Activated CD8-positive, alpha-beta memory T cell treated with anti-CD3 and anti-CD28 coated beads, Interleukin-2, amount 50 U/mL, for 4 hours (primary cell): ENCODE data around the gene LCAT.
"Not testable (repeated sequence)": the region's sequence is repeated elsewhere in the genome, so short reads cannot be mapped to it uniquely, and the experiment has no call there.

Experiments
- DNase-seq: peaks from one replicate; pipeline ENCODE4 v3.0.0-alpha.2; 2020

Gene LCAT, protein sequence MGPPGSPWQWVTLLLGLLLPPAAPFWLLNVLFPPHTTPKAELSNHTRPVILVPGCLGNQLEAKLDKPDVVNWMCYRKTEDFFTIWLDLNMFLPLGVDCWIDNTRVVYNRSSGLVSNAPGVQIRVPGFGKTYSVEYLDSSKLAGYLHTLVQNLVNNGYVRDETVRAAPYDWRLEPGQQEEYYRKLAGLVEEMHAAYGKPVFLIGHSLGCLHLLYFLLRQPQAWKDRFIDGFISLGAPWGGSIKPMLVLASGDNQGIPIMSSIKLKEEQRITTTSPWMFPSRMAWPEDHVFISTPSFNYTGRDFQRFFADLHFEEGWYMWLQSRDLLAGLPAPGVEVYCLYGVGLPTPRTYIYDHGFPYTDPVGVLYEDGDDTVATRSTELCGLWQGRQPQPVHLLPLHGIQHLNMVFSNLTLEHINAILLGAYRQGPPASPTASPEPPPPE

DNA sequence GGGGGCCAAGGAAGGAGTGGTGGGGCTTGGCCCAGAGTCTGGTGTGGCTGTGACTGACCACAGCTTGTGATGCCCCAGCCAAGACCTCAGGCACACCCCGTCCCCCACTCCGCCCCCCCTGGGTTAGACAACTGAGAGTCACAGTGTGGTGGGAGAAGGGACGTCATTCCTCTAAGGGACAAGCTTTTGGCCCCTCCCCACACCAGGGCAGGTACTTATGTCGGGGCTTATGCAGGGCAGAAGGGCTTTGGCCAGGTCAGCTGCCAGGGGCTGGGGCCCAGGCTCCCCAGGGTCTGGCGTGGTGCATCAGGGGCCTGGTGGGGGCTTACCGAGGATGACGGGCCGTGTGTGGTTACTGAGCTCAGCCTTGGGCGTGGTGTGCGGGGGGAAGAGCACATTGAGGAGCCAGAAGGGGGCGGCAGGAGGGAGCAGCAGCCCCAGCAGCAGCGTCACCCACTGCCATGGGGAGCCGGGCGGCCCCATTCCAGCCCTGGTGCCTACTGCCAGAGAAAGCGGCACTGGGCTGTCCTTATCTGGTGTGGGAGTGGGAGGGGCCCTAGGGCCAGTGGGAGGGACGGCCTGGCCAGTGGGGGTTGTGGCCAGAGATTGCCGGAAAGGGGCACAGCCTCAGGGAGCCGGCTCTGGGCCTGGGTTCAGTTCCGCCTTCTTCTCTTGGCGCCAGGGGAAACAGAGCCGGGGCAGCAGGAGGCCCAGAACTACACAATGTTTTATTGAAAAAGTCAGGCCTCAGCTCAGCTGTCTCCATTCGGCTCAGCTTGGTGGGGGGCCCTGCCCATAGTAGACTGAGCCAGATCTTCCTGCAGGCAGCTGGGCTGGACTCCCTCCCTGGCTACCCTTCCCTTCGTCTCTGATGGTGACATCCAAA, at the start of gene LCAT:
LCAT (minus strand) TSS at position 502 of the 886 bp plus-strand sequence; CDS start at position 483, 19 bp downstream.
- DNase-seq, result no peak

DNA sequence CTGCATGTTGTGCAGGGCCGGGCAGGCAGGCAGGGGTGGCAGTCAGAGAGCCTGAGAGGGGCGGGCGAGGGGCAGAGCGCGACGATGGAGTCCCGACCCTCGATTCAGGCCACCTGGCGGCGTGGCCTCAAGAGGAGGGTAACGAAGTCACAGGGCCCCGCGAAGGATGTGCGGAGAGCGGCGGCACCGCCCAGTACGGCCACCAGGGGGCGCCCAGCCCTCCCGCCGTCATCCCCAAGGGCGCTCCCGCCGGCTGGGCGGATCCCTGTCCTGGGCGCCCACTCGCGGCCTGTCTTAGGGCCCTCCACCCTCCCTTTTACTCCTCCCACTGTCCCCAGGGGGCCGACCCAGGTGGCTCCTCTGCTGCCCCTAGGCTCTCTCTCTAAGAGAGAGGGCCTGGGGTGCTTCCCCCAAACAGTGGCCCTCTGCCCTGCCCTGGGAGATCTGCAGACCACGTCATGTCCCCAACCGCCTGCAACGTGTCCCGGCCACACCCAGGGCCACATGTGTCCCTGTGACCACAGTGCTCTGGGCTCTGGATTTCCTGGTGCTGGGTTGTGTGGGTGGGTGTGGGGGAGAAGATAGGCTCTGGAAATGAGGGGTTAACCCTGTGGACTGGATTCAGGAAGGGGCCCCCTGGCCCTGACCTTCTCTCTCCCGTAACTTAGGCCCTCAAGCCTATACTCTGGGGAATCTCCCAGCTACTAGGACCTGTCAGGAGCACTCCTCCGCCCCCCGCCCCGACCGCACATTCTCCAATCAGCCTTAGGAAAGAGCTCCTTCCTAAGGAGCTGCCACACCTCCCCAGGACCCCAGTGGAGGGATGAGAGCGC, 49.5 kb upstream of the LCAT start:
- DNase-seq, result peak; percentile 82

DNA sequence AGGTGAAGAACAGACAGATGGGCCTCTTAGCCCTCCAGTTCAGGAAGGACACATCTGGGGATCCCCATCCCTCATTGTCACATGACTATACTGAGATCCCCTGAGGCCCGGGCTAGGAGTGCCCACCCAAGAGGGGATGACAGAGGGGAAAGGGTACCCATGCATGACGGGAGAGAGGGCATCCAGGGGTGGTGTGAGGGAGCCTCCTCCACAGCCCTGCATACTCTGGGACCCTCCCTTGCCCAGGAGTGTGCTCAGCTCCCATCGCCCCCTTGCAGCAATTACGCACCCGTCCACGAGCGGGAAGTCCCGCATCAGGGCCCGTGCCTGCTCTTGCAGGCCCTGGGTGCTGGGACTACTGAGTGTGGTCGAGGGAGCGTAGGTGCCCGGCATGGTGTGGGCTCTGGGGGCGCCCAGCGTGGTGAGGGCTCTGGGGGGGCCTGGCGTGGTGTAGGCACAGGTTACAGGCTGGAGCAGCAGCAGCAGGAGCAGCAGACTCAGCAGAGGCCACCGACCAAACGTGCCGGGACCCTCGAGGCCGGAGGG, 48.8 kb upstream of the LCAT start:
- no peak for DNase-seq

DNA sequence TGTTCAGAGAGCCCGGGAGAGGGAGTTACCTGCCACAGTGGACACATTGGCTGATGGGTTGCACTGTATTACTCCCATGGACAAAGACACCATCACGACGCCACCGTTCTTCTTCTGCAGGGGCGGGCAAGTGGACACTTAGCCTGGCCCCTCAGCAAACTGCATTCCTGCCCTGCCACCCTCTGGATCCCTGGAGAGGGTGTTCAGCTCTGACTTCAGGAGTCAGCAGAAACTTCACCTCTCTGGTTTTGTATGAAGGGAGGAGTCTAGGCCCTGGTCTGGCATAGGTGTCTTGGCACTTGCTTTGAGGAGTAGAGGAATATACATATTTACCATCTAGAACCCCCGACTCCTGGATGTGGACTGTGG, 46.1 kb upstream of the LCAT start:
- DNase-seq, result no peak

DNA sequence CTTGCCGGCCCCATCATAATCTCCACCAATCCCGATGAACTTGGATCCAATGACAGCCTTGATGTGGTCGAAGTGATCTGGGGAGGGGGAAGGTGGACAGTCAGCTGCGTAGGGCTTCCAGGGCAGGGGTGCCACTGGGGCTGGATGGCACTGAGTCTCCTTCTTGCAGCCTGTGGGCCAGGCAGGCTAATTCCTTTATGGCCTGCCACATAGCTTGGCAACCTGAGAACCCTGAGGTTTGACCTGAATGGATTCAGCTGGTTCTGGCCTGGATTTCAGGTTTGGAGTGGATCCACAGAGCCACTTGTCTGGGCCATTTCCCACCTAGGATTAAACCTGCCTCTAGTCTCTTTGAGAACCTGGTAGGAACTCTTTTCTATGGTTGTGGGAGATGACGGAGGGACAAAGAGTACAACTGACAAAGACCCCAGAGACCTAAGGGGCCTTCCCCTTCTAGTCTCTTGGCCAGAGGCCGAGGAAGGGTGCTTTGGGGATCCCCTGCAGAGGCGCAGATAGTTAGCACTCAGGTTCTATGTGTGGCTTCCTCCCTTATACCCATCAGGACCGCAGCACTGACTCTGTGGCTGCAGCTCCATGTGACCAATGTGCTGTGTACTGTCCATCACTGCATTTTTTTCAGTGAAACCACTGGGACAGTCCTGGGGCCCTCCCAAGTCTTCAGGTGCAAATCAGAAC, 45.5 kb upstream of the LCAT start:
- no peak for DNase-seq

DNA sequence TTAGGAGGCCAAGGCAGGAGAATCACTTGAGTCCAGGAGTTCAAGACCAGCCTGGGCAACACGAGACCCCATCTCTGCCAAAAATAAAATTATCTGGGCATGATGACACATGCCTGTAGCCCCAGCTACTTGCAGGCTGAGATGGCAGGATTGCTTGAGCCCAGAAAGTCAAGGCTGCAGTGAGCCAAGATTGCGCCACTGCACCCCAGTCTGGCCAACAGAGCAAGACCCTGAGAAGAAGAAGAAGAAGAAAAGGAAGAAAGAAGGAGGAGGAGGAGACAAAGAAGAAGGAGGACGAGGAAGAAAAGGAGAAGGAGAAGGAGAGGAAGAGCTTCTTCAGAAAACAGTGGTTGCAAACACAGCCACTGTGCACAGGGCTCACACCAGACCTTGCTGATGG, 44.8 kb upstream of the LCAT start:
- no peak for DNase-seq

DNA sequence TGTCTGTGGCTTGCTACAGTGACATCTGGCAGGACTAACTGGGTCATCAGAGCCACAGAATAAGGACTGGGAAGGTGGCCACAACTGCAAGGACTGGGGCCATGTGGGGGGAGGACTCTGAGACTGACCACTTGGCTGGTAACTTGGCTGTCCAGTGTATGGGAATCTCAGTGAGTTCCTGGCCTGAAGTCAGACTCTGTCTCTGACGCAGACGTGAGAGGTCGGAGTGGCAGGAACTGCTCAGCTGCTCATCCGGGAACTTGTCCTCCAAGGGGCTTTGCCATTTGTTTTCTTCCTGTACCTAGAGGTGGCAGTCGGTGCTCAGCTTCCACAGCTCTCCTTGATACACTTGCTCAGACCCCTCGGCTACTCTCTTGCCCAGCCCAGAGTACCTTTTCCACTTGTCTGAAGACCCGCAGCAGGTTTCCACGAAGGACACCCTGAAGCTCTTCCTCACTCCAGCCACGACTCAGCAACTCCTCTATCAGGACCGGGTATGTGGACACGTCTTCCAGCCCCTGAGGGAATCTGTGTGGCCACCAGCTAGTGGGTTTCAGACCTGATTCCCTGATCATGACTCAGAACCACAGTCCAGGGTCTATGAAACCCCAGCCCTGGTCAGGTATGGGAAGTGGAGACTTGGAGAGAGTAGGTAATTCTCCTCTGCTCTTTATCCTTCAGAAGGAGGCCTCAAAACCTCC, 43.7 kb upstream of the LCAT start:
- no peak for DNase-seq

DNA sequence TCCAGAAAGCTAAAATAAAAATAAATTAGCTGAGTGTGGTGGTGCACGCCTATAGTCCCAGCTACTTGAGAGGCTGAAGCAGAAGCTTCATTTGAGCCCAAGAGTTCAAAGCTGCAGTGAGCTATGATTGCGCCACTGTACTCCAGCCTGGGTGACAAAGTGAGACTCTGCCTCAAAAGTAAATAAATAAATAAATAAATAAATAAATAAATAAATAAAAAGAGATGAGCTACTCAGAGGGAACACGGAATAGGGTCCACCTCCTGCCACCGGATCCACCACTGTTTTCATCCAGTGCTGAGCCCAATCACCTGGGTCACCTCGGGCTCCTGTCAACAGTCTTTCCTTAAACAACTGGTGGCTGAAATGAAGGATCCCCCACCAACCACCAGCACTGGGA, 43.0 kb upstream of the LCAT start:
- DNase-seq, result no peak

DNA sequence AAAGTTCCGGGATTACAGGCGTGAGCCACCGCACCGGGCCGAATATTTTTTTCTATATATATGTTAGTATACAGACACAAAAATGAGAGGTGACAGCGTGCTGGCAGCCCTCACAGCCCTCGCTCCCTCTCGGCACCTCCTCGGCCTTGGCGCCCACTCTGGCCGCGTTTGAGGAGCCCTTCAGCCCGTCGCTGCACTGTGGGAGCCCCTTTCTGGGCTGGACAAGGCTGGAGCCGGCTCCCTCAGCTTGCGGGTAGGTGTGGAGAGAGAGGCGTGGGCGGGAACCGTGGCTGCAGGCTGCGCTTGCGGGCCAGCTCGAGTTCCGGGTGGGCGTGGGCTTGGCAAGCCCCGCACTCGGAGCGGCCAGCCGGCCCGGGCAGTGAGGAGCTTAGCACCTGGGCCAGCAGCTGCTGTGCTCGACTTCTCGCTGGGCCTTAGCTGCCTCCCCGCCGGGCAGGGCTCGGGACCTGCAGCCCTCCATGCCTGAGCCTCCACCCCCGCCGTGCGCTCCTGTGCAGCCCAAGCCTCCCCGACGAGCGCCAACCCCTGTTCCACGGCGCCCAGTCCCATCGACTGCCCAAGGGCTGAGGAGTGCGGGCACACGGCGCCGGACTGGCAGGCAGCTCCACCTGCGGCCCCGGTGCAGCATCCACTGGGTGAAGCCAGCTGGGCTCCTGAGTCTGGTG, 38.2 kb upstream of the LCAT start:
- DNase-seq, result no peak

DNA sequence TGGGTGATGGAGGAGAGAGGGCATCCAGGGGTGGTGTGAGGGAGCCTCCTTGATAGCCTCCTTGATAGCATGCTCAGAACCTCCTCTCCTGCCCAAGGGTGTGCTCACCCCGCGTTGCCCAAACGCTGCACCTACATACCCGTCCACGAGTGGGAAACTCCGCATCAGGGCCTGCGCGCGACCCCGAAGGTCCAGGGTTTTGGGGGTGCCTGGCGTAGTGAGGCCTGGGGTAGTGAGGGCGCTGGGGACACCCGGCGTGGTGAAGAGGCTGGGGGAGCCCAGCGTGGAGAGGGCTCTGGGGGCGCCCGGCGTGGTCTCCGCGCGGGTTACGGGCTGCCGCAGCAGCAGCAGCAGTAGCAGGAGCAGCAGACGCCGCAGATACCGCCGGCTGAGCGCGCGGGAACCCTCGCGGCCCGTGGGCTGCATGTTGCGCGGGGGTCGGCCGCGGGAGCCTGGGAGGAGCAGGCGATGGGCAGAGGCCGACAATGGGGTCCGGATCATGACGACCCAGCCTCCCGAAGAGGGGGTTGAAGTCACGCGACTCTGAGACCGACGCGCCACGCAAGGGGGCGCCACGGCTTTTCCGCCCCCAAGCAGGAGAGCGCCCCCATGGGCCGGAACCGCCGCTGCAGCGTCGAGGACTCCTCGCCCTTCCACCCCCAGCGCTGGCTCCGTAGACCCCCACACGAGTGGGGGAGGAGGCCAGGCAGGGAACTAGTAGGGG, 36.2 kb upstream of the LCAT start, which contains the start of gene DPEP3:
DPEP3 (minus strand) TSS at position 545 of the 724 bp plus-strand sequence; CDS start at position 426, 119 bp downstream.
- no peak for DNase-seq

DNA sequence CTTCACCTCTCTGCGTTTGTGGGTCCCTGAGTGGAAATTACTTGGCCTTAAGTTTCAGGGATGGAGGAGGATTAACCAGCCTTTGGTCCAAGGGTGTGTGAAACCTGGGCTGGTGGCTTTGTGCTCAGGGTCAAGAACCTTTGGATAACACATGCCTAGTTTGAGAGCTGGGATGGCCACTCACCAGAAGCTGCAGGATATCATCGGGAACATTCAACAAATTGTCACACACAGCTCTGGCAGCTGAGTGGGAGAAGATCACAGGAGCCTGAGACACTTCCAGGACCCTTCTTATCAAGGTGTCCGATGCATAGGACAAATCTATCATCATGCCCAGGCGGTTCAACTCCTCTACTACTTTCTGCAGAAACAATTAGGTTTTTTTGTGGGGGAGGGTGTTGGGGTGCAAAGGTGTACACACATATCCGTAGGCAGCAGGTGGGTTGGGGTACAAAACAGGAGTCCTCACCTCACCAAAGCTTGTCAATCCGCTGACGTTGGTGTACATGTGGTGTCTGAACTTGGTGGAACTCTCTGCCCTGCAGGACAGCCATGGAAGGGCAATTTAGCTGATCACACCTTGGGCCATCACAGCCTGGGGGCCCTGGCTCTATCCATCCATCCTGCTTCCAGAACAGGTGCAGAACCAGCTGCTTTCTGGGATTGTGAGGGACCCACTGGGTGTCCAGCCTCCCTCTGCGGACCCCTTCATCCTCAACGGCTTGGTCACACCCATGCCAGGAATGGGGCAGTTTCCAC, 33.7 kb upstream of the LCAT start:
- no peak for DNase-seq

DNA sequence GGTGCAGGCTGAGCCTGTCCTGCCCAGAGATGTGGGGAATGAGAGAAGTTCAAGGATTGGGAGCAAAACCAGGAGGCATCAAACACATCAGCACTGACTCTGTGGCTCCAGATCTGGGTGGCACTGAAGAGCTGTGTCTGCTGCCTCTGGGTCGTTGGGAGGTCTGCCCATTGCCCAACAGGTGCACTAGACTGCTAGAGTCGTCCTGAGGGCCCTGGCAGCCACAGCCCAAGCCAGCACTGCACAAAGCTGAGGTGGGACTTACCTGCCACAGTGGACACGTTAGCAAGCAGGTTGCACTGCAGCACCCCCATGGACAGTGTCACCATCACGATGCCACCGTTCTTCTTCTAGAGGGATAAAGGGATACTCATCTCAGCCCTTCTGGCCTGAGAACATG, 33.1 kb upstream of the LCAT start:
- no peak for DNase-seq

DNA sequence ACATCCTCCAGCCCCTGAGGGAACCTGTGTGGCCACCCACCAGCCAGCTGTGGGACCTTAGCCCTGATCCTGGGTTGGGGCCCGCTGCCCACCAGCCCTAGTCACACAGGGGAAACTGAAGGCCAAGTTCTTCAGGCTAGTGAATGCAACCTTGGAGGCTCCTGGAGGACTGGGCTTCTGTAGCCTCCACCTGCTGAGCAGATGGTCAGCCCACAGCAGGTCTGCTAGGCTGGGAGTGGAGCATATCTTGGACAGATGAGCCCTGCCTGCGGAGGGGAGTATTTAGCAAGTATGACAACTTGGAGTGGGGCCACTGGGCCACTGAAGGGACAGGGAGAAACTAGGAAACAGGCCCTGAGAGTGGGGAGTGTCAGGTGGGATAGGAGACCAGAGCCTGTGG, 32.3 kb upstream of the LCAT start:
- DNase-seq, result no peak

DNA sequence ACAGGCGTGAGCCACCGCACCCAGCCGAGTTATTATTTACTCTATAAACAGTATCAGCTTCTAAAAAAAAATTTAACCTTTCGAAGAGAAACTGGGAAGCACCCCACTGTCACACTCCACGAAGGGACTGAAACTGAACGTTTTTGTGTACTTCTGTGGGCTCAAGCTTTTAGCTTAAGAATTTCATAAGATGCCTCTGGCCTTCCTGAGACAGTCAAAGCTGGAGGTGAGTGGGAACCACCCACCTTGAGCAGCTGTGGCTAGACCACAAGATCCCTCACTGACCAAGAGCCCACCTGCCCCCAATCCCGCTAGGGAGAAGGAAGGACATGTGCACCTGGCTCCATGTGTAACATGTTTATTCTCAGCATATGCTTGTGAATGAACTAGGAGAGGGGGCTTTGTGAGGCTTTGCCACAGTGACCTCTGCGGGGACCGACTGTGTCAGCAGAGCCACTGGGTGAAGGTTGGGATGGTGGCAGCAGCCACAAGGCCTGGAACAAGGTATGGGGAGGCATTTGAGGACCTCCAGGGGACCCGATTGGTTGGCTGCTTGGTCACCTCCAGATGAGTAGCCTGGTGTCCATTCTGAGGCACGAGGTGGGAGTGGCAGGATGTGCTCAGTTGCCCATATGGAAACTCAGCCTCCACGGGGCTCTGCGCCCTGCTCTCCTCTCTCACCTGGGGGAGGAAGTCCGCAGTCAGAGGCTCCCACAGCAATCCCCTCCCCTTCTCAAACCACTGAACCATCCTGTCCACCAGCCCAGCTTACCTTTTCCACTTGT, 31.6 kb upstream of the LCAT start:
- DNase-seq, result no peak

DNA sequence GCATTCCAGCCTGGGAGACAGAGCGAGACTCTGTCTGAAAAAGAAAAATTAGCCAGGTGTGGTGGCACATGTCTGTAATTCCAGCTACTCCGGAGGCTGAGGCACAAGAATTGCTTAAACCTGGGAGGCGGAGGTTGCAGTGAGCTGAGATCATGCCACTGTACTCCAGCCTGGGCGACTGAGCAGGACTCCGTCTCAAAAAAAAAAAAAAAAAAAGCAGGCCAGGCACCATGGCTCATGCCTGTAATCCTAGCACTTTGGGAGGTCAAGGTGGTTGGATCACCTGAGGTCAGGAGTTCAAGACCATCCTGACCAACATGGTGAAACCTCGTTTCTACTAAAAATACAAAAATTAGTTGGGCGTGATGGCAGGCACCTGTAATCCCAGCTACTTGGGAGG, 28.4 kb upstream of the LCAT start:
- not testable (repeated sequence) for DNase-seq

DNA sequence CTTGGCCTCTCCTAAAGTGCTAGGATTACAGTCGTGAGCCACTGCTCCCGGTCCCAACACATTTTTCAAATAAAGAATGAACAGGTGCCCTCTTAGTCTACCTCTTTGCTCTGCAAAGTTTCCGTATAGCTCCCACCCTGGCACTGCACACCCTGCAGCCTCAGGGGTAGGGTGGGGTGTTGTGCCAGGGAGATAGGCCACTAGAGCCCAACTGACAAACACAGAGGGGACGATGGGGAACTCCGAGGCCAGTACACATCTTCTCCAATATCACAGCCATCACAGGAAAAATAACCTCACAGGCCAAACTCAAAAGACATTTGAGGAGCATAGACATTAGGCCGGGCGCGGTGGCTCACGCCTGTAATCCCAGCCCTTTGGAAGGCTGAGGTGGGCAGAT, 27.2 kb upstream of the LCAT start:
- no peak for DNase-seq

DNA sequence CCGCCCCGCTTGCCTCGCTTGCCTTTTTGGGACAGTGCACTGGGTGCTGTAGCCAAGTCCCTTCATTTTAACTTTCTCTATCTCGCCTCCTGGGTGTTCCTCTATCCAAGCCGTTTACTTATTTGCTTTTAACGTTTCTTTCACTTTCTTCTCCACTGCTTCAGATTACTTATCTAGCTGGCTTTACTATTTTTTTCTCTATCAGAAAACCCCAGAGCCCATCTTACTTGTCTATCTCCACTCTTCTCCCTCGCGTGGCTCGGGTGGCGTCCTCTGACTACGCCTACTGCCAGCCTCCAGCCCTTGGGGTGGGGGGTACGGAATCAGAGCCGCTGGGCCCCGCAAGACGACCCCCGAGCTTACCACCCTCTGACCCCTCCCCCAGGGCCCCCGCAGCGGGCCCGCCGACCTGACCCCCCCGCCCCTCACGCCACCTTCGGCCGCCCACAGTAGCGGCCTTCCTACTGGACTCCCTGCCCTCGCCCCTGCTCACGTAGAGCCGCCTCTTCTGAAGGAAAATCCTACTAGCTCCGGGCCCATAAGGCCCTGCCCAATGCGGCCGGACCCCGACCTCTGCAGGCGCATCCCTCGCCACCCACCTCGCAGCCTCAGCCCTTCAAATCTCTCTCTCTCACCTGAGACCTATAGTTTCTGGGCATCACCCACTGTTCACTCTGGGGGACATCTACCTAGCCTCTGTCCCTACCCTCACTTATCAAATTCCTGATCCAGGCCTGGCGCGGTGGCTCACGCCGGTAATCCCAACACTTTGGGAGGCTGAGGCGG, 25.5 kb upstream of the LCAT start:
- DNase-seq, result no peak
